WTC11 (cell line): ENCODE results near the gene G6PC3. TPM values are rescaled to one million over a fixed set of nuclear protein-coding genes. Genes with fewer than 3 reads are reported as not detected.
A peak's percentile ranks its signal among the peaks of the same experiment; 100 is the strongest.

Experiments used
- ATAC-seq: fragments of 200-7000 bp; cut with Tn5 transposase; 2 replicates; pipeline ENCODE4 v1.10.0; 2021; ENCODE audit warnings: mild to moderate bottlenecking, moderate library complexity
- CTCF ChIA-PET: fragments of 300-600 bp; sonication (Branson Sonifier 250); formaldehyde crosslinking; loops from one replicate; lab custom pipeline; 2021; ENCODE audit warnings: antibody characterized with exemption; lab: Charles Lee
- POLR2A ChIA-PET: fragments of 350-600 bp; sonication (Branson Sonifier 250); formaldehyde crosslinking; loops from one replicate; lab custom pipeline; 2021; ENCODE audit warnings: antibody characterized with exemption; lab: Charles Lee
- DNase-seq: peaks from one replicate; pipeline ENCODE4 v3.0.0; 2021; ENCODE audit warnings: low spot score
- H3K27ac Mint-ChIP-seq: 2 replicates; pipeline ENCODE4 v1.8.0; 2021; ENCODE audit warnings: mixed read lengths
- H3K27me3 Mint-ChIP-seq: 2 replicates; pipeline ENCODE4 v1.8.0; 2021; ENCODE audit warnings: low read depth, mild to moderate bottlenecking, moderate library complexity, mixed read lengths
- H3K36me3 Mint-ChIP-seq: 2 replicates; pipeline ENCODE4 v1.8.0; 2021; ENCODE audit warnings: mixed read lengths
- H3K4me1 Mint-ChIP-seq: 2 replicates; pipeline ENCODE4 v1.8.0; 2022; ENCODE audit warnings: mixed read lengths
- H3K4me3 Mint-ChIP-seq: 2 replicates; pipeline ENCODE4 v1.8.0; 2021; ENCODE audit warnings: mild to moderate bottlenecking, moderate library complexity, mixed read lengths
- H3K9me3 Mint-ChIP-seq: 2 replicates; pipeline ENCODE4 v1.8.0; 2021; ENCODE audit warnings: mixed read lengths
- CDX4 ChIP-seq: fragments of 250-450 bp; sonication (Bioruptor Pico); IDR thresholded peaks from 2 replicates; pipeline ENCODE4 v1.9.0; 2021; ENCODE audit warnings: moderate library complexity, mild to moderate bottlenecking, inconsistent platforms, borderline replicate concordance
- CTCF ChIP-seq: fragments of 200-600 bp; IDR thresholded peaks from 2 replicates; pipeline ENCODE4 v1.8.0; 2022; ENCODE audit warnings: antibody characterized with exemption
- GABPB1 ChIP-seq: sonication (generic); formaldehyde crosslinking; IDR thresholded peaks from 2 replicates; pipeline ENCODE4 v1.8.1; 2023; ENCODE audit warnings: mild to moderate bottlenecking, missing genetic modification reagents
- KAT7 ChIP-seq: sonication (generic); formaldehyde crosslinking; IDR thresholded peaks from 2 replicates; pipeline ENCODE4 v1.8.1; 2023; ENCODE audit warnings: missing genetic modification reagents, mild to moderate bottlenecking, borderline replicate concordance
- MYBL2 ChIP-seq: sonication (generic); formaldehyde crosslinking; IDR thresholded peaks from 2 replicates; pipeline ENCODE4 v1.8.1; 2023; ENCODE audit warnings: mild to moderate bottlenecking, moderate library complexity, missing genetic modification reagents
- PRRX2 ChIP-seq: fragments of 250-450 bp; sonication (Bioruptor Pico); IDR thresholded peaks from 2 replicates; pipeline ENCODE4 v1.8.0; 2021; ENCODE audit warnings: mild to moderate bottlenecking
- SOX15 ChIP-seq: fragments of 250-450 bp; sonication (Bioruptor Pico); IDR thresholded peaks from 2 replicates; pipeline ENCODE4 v1.9.0; 2021; ENCODE audit warnings: mild to moderate bottlenecking
- STAT6 ChIP-seq: sonication (generic); formaldehyde crosslinking; conservative IDR thresholded peaks from 2 replicates; pipeline ENCODE4 v1.8.1; 2023; ENCODE audit warnings: mild to moderate bottlenecking, low read depth, missing genetic modification reagents, moderate library complexity
- TP53 ChIP-seq: sonication (generic); formaldehyde crosslinking; IDR thresholded peaks from 2 replicates; pipeline ENCODE4 v1.8.1; 2023; ENCODE audit warnings: mild to moderate bottlenecking, missing genetic modification reagents
- ZBTB21 ChIP-seq: sonication (generic); formaldehyde crosslinking; IDR thresholded peaks from 2 replicates; pipeline ENCODE4 v1.8.1; 2023; ENCODE audit warnings: mild to moderate bottlenecking, missing genetic modification reagents, borderline replicate concordance
- ZNF121 ChIP-seq: sonication (generic); formaldehyde crosslinking; IDR thresholded peaks from 2 replicates; pipeline ENCODE4 v1.8.0; 2023; ENCODE audit warnings: missing genetic modification reagents
- ZNF138 ChIP-seq: sonication (generic); formaldehyde crosslinking; conservative IDR thresholded peaks from 2 replicates; pipeline ENCODE4 v1.8.1; 2022; ENCODE audit warnings: mild to moderate bottlenecking, moderate library complexity, missing genetic modification reagents
- ZNF423 ChIP-seq: fragments of 250-450 bp; sonication (Bioruptor Pico); IDR thresholded peaks from 2 replicates; pipeline ENCODE4 v2.1.2; 2022; ENCODE audit warnings: mild to moderate bottlenecking, moderate library complexity
- ZNF425 ChIP-seq: fragments of 250-450 bp; sonication (Bioruptor Pico); conservative IDR thresholded peaks from 2 replicates; pipeline ENCODE4 v1.9.0; 2021; ENCODE audit warnings: mild to moderate bottlenecking
- total RNA-seq: library from RNA; stranded (reverse); gene quantifications from 3 replicates; pipeline ENCODE4 v1.2.3, GENCODE V29; 2021
- TF ChIP-seq, protein P1 (sequence below): fragments of 250-450 bp; sonication (Bioruptor Pico); IDR thresholded peaks from 2 replicates; pipeline ENCODE4 v1.9.0; 2021; ENCODE audit warnings: mild to moderate bottlenecking, borderline replicate concordance
- TF ChIP-seq, protein P2 (sequence below): sonication (generic); formaldehyde crosslinking; IDR thresholded peaks from 2 replicates; pipeline ENCODE4 v1.8.0; 2023; ENCODE audit warnings: missing genetic modification reagents
- TF ChIP-seq, protein P3 (sequence below): sonication (generic); formaldehyde crosslinking; IDR thresholded peaks from 2 replicates; pipeline ENCODE4 v1.8.1; 2022; ENCODE audit warnings: low read depth, missing genetic modification reagents, borderline replicate concordance

Gene G6PC3
- total RNA-seq, 1 experiment from 2014 or later = 121 TPM

DNA sequence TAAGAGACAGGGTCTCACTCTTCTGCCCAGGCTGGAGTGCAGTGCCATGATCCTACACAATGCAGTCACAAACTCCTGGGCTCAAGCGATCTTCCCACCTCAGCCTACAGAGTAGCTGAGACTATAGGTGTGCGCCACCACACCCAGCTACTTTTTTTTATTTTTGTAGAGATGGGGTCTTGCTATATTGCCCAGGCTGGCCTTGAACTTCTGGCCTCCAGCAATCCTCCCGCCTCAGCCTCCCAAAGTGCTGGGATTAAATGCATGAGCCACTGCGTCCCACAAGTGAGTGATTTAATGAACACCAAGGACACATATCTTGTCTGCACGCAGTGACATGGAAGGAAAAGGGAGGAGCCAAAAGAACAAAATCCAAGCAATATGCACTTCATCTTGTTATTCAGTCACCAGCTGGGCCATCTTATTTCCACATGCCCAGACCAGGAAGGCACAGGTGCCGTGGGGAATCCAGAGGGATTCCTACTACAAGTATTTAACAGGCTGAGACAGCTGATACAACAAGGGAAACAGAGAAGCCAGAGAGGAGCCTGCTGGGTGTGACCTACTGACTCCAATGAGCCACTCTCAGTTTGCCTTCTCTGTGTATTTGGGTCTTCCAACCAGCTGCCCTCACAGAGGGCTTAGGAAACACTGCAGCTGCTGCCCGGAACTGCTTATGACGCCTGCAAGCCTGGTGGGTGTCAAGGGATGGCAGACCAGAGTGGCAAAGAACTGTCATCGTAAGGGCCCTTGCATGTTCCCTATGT is 21.1 kb upstream of the G6PC3 start:
- POLR2A ChIA-PET = no interaction called here

GRCh38 chr17:44053125-44053872 is 17.2 kb upstream of the G6PC3 start:
- CTCF ChIA-PET = no interaction called here
- no peak for ATAC-seq
- TF ChIP-seq GABPB1 (CRISPR knock-in tag) (no peak), ZNF138 (CRISPR knock-in tag) (no peak), SOX15 (CRISPR knock-in tag) (no peak), MYBL2 (CRISPR knock-in tag) (no peak), STAT6 (CRISPR knock-in tag) (no peak), CTCF (no peak), CDX4 (no peak), TP53 (no peak), KAT7 (CRISPR knock-in tag) (no peak), ZNF425 (CRISPR knock-in tag) (no peak), PRRX2 (CRISPR knock-in tag) (no peak), ZNF423 (CRISPR knock-in tag) (no peak), ZBTB21 (no peak)
- TF ChIP-seq, protein P1, sequence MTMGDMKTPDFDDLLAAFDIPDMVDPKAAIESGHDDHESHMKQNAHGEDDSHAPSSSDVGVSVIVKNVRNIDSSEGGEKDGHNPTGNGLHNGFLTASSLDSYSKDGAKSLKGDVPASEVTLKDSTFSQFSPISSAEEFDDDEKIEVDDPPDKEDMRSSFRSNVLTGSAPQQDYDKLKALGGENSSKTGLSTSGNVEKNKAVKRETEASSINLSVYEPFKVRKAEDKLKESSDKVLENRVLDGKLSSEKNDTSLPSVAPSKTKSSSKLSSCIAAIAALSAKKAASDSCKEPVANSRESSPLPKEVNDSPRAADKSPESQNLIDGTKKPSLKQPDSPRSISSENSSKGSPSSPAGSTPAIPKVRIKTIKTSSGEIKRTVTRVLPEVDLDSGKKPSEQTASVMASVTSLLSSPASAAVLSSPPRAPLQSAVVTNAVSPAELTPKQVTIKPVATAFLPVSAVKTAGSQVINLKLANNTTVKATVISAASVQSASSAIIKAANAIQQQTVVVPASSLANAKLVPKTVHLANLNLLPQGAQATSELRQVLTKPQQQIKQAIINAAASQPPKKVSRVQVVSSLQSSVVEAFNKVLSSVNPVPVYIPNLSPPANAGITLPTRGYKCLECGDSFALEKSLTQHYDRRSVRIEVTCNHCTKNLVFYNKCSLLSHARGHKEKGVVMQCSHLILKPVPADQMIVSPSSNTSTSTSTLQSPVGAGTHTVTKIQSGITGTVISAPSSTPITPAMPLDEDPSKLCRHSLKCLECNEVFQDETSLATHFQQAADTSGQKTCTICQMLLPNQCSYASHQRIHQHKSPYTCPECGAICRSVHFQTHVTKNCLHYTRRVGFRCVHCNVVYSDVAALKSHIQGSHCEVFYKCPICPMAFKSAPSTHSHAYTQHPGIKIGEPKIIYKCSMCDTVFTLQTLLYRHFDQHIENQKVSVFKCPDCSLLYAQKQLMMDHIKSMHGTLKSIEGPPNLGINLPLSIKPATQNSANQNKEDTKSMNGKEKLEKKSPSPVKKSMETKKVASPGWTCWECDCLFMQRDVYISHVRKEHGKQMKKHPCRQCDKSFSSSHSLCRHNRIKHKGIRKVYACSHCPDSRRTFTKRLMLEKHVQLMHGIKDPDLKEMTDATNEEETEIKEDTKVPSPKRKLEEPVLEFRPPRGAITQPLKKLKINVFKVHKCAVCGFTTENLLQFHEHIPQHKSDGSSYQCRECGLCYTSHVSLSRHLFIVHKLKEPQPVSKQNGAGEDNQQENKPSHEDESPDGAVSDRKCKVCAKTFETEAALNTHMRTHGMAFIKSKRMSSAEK = no peak
- TF ChIP-seq, protein P2, sequence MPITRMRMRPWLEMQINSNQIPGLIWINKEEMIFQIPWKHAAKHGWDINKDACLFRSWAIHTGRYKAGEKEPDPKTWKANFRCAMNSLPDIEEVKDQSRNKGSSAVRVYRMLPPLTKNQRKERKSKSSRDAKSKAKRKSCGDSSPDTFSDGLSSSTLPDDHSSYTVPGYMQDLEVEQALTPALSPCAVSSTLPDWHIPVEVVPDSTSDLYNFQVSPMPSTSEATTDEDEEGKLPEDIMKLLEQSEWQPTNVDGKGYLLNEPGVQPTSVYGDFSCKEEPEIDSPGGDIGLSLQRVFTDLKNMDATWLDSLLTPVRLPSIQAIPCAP = no peak
- TF ChIP-seq, protein P3, sequence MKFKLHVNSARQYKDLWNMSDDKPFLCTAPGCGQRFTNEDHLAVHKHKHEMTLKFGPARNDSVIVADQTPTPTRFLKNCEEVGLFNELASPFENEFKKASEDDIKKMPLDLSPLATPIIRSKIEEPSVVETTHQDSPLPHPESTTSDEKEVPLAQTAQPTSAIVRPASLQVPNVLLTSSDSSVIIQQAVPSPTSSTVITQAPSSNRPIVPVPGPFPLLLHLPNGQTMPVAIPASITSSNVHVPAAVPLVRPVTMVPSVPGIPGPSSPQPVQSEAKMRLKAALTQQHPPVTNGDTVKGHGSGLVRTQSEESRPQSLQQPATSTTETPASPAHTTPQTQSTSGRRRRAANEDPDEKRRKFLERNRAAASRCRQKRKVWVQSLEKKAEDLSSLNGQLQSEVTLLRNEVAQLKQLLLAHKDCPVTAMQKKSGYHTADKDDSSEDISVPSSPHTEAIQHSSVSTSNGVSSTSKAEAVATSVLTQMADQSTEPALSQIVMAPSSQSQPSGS (CRISPR knock-in tag) = no peak

More for the DNA sequence above, 21.1 kb upstream of the G6PC3 start:
- TF ChIP-seq ZNF121 (CRISPR knock-in tag) = peak; percentile 93
- TF ChIP-seq ZNF138 (CRISPR knock-in tag) = no peak
- TF ChIP-seq, all 79 proteins: peak for 1
- ATAC-seq (no peak), DNase-seq (no peak)
- Mint-ChIP-seq H3K4me1 (peaks cover 9% of the 10 kb centered on the region), H3K36me3 (peaks cover 59% of the 10 kb centered on the region), H3K4me3 (no peak overlapping the region), H3K9me3 (0 out of 2 replicates have a peak, but pooled peaks cover 3% of the 10 kb centered on the region), H3K27ac (no peak overlapping the region), H3K27me3 (no peaks in the 10 kb centered on the region)
- CTCF ChIA-PET = interaction anchor here (1.0 kb wide), 1 partner anchor 119 kb away, joined by 3 read pairs; no protein-coding TSS in a partner anchor

More at GRCh38 chr17:44053125-44053872, 17.2 kb upstream of the G6PC3 start:
- Mint-ChIP-seq H3K4me1 (no peaks in the 10 kb centered on the region), H3K36me3 (peaks cover 55% of the 10 kb centered on the region), H3K9me3 (no peaks in the 10 kb centered on the region), H3K27ac (peak overlapping the region; percentile 73), H3K4me3 (no peak overlapping the region), H3K27me3 (no peaks in the 10 kb centered on the region)
- POLR2A ChIA-PET = no interaction called here
- no peak for DNase-seq
